NCI-H524 treated with DMSO at 0.1 percent for 48 hours (cell line): ENCODE measurements around the gene SPATA13.

ENCODE experiments used
- DNase-seq: peaks from one replicate; lab custom pipeline; 2025; lab: John Stamatoyannopoulos, UW

The SPATA13 gene

DNA sequence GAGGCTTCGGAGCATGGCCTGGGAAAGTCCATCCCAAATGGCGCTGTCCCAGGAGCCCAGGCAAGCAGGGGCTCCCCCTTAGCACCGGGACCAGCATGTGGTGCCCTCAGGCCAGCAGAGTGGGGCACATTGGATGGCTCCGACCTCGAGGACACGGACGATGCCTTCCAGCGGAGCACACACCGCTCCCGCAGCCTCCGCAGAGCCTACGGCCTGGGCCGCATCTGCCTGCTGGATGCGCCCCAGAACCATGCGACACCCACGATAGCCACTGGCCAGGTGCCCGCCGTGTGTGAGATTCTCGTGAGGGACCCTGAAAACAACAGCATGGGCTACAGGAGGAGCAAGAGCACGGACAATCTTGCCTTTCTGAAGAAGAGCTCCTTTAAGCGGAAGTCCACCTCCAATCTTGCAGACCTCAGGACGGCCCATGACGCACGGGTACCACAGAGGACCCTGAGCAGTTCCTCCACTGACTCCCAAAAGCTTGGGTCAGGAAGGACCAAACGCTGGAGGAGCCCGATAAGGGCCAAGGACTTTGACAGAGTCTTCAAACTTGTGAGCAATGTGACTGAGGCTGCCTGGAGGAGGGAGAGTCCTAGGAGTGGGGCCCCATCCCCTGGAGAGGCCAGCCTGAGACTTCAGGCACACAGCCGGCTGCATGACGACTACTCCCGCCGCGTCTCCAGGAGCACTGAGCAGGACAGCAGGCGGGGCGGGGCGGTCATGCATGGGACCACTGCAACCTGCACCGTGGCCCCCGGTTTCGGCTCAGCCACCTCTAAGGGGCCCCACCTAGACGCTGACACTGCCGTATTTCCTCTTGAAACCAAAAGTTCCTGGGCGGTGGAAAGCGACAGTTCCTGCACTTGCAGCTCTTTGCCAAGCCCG lies 63.1 kb downstream of the SPATA13 start:
- no peak for DNase-seq

DNA sequence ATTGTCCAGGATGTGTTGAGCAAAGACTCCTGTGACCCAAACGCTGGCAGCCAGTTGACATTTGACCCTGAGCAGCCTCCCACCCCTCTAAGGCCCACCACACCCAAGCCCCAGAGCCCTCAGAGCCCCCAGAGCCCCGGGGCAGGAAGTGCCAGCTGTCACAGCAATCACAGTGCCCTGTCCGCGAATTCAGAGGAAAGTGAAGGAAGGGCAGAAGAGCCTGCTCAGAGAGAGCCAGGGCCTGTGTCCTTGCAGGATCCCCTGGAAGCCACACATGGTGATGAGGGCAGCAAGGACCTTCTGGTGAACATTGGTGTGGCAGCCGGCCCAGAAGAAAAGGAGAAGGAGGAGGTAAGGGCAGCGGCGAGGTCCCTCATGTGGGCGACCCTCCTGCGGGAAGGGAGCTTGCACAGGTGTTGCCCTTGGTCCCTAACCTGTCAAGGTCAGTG lies 63.7 kb downstream of the SPATA13 start:
- no peak for DNase-seq

- no peak for DNase-seq
Observed at GRCh38 chr13:24225062-24225461, 64.5 kb downstream of the SPATA13 start.

- DNase-seq, result no peak
Observed at GRCh38 chr13:24225930-24226329, 65.4 kb downstream of the SPATA13 start.

DNA sequence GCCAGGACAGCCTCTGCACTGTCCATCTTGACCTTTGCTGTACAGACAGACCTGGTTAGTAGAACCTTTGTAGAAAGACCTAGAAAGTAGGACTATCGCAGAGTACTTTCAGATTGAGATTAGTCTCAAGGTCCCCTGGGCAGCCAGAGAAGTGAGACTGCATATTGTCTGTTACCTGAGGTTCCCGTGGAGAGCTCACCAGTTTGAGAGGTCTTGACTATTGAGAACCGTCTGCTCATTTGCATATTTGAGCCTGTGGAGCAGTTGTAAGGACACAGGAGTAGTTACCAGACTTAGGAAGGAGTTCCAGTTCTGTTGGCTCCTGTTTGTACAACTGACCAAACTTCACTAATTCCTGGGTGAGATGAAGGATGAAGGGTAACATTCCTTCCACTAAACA lies 66.2 kb downstream of the SPATA13 start:
- DNase-seq, result no peak

DNA sequence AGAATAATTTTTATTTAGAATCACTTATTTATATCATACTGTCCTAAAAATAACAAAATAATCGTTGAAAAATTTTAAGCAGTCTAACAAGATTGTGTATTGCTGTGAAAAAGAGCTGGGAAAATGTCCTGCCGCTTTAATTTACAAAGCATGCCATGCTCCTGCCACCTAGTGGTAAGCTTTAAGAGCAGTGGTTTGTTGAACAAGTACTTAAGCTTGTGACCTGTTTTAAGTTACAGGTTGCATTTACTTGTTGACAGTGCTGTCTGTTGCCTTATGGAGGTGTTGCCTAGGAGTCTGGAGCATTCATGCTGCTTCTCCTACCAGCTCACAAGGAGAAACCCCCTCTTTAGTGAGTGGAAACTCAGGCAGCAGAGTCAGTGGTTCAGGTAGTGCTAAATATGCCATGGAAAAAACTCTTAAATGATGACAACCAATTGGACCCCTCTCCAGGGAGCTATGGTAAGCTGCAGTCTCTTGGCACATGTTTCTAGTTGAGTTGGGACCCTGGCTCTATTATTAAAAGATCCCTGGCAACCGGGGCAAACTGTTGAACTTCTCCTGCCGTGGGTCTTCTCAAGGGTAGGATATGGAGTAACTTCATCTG lies 68.4 kb downstream of the SPATA13 start:
- DNase-seq, result peak; percentile 19

GRCh38 chr13:24230428-24231072 lies 70.0 kb downstream of the SPATA13 start:
- DNase-seq, result no peak

DNA sequence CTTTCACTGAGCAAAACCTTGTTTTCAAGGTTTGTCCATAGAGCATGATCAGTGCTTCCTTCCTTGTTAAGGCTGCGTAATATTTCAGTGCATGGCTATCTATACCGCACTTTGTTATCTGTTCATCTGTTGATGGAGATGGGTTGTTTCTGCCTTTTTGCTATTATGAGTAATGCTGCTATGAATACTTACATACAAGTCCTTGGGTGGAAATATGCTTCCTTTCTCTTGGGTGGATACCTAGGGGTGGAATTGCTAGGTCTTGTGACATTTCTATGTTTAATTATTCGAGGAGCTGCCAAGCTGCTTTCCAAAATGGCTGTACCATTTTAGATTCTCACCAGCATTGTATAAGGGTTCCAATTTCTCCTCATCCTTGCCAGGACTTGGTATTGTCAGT lies 70.9 kb downstream of the SPATA13 start:
- no peak for DNase-seq

DNA sequence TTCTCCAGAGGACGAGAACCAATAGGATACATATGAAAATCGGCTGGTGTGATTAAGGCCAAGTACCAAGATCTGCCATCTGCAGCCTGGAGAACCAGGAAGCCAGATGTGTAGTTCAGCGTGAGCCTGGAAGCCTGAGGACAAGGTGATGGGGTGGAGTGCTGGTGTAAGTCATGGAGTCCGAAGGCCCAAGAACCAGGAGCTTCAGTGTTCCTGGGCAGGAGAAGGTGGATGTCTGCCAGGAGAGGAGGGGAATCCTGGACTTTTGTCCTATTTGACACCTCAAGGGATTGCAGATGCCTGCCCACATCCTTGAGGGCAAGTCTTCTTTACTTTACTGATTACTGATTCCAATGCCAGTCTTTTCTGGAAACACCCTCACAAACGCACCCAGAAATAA lies 71.5 kb downstream of the SPATA13 start:
- peak; percentile 53 for DNase-seq

DNA sequence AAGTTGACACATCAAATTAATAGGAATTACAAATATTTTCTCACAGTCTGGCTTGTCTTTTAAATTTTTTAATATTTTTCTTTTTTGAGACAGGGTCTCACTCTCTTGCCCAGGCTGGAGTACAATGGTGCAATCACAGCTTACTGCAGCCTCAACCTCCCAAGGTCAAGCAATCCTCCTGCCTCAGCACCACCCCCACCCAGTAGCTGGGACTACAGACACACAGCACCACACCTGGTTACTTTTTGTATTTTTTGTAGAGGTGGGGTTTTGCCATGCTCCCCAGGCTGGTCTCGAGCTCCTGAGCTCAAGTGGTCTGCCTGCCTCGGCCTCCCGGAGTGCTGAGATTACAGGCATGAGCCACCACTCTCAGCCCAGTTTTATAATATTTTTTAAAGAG lies 72.0 kb downstream of the SPATA13 start:
- DNase-seq, result no peak

DNA sequence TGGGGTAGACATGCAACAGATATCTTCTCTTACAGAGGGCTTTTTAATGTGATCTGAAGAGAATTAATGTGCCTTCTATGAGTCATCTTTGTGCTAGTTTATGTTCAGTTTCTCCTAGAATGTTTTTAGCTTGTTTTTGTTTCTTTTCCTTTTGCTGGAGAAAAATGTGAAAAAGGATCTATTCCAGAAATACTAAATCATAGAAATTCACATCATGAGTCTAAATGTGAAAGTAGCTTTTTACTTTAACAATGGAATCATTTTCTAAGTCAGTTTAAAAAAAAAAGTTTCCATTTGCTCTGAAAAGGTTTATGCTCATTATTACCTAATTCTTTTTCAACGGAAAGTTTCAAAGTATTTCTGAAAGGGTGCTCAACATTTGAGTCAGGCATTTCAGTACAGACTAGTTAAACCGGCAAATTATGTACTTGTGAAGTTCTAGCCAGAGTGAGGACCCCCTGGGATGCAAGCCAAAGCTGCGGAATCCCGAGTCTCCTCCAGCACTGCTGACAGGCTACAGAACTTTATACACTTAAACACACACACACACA lies 72.9 kb downstream of the SPATA13 start:
- DNase-seq, result no peak

DNA sequence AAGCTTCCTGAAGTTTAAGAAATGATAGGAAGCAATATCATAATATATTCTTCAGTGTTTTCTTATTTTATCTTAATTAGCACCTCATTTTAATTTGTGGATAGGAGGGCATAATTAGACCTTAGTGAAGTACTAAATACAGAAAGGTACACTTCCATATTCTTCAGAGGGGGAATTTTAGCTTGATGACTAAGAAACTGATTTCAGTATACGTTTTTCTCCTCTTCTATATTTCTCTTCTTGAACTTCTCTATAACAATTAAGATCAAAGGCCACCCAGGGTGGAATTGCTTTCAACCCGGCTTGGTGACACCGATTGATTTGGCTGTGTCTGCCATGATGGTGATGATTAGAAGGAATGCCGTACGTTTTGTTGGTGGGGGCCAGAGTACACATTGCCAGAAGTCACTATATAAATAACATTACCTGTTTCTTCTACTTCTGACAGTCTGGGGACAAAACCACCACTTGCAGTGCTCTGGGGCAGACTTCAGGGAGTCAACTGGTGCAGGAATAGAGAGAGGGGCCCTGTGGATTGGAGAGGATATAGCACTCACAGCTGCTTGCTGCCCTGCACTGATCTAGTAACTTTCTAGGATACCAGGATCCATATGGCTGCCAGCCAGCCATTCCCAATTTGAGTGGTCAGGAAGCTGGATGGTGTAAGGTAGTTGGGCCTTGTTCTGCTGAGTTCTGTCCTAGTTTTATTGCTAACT lies 73.8 kb downstream of the SPATA13 start:
- DNase-seq, result no peak

DNA sequence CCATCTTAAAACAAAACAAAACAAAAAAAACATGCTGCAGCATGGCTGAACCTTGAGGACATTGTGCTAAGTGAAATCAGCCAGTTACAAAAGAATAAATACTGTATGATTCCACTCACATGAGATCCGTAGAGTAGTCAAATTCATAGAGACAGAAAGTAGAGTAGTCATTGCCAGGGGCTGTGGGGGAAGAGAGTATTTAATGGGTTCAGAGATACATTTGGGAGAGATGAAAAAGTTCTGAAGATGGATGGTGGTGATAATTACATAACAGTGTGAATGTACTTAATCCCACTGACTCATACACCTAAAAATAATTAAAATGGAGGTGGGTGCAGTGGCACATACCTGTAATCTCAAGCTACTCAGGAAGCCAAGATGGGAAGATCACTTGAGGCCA lies 76.8 kb downstream of the SPATA13 start:
- DNase-seq, result no peak

GRCh38 chr13:24241336-24241735 lies 80.8 kb downstream of the SPATA13 start:
- DNase-seq, result no peak

- DNase-seq, result no peak
Observed at GRCh38 chr13:24242100-24242499, 81.6 kb downstream of the SPATA13 start.

DNA sequence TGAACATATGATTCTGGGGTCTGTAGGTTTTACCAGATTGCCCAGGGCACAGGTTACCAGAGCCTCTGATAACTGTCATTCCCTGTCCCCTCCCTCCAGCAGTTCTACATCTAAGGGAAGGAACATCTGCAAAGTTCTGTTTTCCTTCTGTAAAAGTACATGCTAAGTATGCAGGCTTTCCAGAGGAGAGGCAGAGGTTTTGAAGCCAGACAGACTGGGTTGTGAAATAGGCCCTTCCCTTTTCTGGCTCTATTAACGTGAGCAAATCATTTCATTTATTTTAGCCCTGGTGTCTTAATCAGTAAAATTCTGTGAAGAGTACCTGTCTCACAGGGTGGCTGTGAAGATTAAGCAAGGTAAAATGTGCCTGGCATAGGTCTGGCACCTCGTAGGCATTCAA lies 82.8 kb downstream of the SPATA13 start:
- DNase-seq, result no peak

GRCh38 chr13:24244802-24245201 lies 84.3 kb downstream of the SPATA13 start:
- no peak for DNase-seq

DNA sequence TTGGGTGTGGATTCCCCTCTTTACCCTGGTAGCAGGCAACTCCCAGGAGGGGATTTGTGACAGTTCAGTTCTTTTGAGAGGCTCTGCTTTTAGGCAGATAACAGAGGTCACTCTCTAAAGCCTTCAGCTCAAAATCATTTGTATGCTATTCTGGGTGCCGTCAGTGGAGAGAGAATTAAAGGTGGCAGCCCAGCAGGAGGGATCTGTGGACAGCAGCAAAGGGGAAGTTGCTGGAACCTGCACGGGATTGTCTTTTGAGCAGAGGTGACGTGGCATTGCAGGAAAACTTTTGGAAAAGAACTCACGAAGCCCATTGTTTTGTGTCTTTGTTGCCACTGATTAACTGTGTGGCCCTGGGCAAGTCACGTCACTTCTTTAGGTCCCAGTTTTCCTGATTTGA lies 86.5 kb downstream of the SPATA13 start:
- no peak for DNase-seq

- no peak for DNase-seq
Observed at GRCh38 chr13:24249624-24250023, 89.1 kb downstream of the SPATA13 start.

GRCh38 chr13:24250376-24251057 lies 90.0 kb downstream of the SPATA13 start:
- DNase-seq, result no peak

GRCh38 chr13:24251525-24251924 lies 91.0 kb downstream of the SPATA13 start:
- no peak for DNase-seq
